HUDEP-2 (cell line): Measurements from ENCODE around the gene ERAL1.
"Not testable (repeated sequence)": the region's sequence is repeated elsewhere in the genome, so short reads cannot be mapped to it uniquely, and the experiment has no call there.

Experiments
- DNase-seq, 76 experiments: peaks; one replicate each; lab custom pipeline; 2025; ENCODE audit not compliant: unreplicated experiment in 76 of 76; lab: John Stamatoyannopoulos, UW

Gene ERAL1

DNA sequence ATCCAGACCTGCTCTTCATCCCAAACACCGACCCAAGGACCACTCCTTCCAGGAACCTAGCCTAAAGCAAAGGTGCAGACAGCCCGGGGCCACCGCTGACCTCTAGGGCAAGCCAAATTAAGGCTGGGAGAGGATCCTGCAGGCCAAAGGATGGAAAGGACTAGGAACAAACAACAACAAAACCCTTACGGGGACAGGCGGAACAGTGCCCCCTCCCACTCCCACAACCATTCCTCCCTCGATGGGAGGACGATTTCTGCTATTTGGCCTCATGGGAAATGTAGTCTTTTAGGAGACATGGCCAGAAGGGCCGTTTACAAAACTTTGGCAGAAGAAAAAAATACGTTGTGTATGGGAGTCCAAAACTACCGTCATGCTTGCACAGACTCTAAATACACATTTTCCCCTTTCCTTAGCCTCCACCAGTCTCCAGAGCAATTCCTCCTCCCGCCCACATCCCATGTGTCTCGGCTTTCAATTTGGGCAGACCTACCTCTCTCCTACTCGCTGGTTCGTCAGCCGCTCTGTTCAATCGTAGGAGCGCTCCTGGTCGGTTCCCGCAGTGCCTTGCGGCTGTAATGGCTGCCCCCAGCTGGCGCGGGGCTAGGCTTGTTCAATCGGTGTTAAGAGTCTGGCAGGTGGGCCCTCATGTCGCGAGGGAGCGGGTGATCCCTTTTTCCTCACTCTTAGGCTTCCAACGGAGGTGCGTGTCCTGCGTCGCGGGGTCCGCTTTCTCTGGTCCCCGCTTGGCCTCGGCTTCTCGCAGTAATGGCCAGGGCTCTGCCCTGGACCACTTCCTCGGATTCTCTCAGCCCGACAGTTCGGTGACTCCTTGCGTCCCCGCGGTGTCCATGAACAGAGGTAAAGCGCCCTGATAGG lies at the start of gene ERAL1:
Gene ERAL1, plus strand, starts transcription at position 560 of the 879 bp plus-strand sequence. Its CDS starts 19 bp downstream, at position 579.
- DNase-seq: peak in 73 of 76 experiments; percentile 33 to 85 (median 72)

- no peak for DNase-seq
Observed at GRCh38 chr17:28807925-28808634, 46.7 kb upstream of the ERAL1 start.

DNA sequence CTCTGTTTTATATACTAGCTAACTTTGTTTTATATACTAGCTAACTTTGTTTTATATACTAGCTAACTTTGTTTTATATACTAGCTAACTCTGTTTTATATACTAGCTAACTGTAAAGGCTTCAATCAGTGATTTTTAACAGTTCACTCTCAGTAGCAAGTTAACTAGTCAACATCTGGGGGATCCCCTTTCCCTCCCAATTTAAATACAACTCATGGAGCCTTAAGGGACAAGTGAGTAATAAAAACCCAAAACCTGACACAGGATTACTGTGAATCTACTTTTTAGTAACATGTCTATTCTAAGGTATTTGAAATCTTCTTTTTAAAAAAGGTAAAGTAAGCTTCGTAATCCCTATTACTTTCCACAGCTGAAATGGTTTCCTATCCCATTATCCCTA lies 44.4 kb upstream of the ERAL1 start:
- DNase-seq: no peak

DNA sequence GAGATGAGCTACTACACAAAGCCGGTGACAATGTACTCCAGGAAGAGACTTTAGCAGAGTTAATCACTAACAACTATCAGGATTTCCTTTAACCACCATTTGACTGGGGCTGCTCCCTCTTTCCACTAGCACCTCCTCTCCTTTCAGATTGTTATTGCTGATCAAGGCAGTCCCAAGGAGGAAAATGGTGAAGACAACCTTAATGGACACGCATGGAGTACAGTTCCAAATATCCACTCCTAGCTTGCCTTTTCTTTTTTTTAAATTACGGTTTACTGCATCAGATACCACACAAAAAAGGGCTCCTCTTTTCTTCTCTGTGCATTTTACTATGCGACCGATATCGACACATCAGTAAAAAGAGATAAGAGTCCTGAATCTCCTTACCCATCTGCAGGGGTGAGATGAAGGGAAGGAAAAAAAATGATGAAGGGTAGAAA lies 43.1 kb upstream of the ERAL1 start:
- peak in 5 of 76 experiments; percentile 6 to 36 (median 15) for DNase-seq

- DNase-seq: peak; percentile 28 to 97 (median 93)
Observed at GRCh38 chr17:28812091-28812747, 42.6 kb upstream of the ERAL1 start.

DNA sequence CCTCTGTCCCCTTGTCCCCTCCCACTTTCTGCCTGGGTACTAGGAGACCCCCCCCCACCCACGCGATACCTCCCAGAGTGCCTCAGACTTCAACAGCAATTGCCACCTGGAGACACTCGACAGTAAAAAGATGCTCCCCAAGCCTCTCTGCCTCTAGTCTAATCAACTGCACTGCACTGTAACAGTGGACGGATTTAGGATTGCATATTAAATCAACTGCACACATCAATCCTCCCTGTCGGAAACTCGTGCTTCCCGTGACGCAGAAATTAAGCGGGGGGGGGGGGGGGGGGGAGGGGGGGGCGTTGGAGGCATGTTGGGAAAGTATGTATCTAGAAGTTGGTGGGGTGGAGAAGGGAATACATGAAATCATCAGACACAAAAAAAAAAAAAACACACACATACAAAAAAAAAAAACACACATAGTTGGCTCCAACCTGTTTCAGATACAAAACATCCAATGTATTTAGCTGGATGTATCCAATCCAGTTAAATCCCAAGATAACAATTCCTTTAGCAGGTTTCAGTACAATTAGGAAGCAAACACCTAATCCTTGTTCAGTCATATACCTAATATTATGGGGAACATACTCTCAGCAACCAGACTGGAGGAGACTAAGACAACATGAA lies 42.0 kb upstream of the ERAL1 start:
- peak in 8 of 76 experiments; percentile 17 to 45 (median 34) for DNase-seq

GRCh38 chr17:28816540-28816939 lies 38.3 kb upstream of the ERAL1 start:
- DNase-seq: no peak

GRCh38 chr17:28818819-28819221 lies 36.0 kb upstream of the ERAL1 start:
- no peak for DNase-seq

- DNase-seq: no peak
Observed at GRCh38 chr17:28819582-28819981, 35.2 kb upstream of the ERAL1 start.

DNA sequence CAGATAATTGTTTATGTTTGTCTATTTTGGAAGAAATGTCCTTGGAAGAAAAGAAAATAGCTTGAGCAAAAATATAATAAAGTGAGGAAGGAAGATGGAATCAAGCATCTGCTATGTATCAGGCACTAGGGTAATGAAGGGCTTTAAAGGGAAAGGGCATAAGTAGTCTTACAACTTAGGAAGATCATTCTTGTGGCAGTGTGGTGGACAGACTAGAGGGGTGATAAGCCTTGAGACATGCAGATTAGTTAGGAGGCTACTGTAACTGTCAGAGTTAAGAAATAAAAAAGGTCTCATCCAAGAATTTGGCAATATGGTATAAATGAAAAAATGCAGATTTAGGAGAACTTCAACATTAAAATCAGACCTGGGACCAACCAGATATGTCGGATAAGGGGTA lies 27.1 kb upstream of the ERAL1 start:
- DNase-seq: peak in 1 of 76 experiments; percentile 14

DNA sequence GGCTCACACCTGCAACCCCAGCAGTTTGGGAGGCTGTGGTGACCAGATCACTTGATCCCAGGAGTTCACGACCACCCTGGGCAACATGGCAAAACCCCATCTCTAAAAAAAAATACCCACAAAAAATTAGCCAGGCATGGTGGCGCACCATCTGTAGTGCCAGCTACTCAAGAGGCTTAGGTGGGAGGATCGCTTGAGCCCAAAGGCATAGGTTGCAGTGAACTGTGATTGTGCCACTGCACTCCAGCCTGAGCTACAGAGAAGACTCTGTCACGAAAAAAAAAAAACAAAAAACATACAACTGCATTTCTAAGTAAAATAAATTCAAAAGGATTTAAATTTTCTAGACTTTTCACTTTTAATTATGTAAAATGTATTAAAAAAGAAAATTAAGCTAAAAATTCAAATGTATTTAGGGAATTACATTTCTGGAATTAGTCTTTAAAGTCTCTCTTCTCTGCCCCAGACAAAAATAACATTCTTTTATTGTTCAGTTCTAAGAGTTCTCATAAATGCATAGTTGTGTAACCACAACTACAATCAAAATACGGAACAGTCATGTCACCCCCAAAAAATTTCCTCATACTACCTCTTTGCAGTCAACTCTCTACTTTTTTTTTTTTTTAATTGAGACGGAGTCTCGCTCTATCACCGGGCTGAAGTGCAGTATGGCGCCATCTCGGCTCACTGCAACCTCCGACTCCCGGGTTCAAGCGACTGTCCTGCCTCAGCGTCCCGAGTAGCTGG lies 26.3 kb upstream of the ERAL1 start:
- DNase-seq: no peak

- no peak for DNase-seq
Observed at GRCh38 chr17:28834420-28834819, 20.4 kb upstream of the ERAL1 start.

- not testable (repeated sequence) for DNase-seq
Observed at GRCh38 chr17:28836541-28836940, 18.3 kb upstream of the ERAL1 start.

GRCh38 chr17:28839221-28839620 lies 15.6 kb upstream of the ERAL1 start:
- no peak for DNase-seq

- DNase-seq: peak in 1 of 76 experiments; percentile 29
Observed at GRCh38 chr17:28841901-28842281, 12.9 kb upstream of the ERAL1 start.

DNA sequence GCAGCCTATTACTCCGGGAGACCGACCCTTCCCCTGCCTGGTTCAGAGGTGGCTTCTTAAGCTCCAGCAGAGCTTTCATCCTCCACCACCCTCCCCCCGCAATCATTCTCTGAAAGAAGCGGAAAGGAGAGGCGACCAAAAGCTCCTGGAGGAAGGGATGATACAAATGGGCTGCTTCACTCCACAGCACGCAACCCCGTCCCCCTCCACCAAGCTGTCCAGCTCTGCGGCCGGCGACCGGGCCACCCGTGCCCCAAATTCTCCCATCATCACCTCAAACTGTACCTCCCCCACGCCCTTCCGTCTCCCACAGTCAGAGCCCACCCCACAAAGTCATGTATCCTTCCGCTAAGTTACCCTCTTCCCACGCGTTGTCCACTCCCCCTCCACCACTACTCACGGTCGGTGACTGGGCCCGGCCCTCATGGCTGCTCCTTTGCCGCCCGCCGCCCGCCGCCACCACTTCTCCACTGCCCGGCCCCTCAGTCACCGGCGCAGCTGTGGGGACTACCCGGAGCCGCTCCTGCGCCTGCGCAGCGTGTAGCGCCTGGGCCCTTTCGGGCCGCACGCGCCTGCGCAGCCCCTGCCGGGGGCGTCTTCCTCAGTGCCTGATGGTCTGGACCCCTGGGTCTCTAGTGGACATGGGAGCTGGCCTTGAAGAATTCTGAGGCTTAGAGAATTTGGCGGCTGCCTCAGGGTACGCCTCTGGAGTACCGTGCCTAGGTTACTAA lies 12.4 kb upstream of the ERAL1 start, which contains the start of gene FAM222B:
Gene FAM222B, minus strand, starts transcription at position 509 of the 731 bp plus-strand sequence. CDS start 76,123 bp downstream, outside the sequence.
- DNase-seq: peak in 73 of 76 experiments; percentile 21 to 86 (median 70)

GRCh38 chr17:28843816-28844148 lies 11.0 kb upstream of the ERAL1 start:
- no peak for DNase-seq

GRCh38 chr17:28846231-28846630 lies 8.6 kb upstream of the ERAL1 start:
- DNase-seq: no peak

DNA sequence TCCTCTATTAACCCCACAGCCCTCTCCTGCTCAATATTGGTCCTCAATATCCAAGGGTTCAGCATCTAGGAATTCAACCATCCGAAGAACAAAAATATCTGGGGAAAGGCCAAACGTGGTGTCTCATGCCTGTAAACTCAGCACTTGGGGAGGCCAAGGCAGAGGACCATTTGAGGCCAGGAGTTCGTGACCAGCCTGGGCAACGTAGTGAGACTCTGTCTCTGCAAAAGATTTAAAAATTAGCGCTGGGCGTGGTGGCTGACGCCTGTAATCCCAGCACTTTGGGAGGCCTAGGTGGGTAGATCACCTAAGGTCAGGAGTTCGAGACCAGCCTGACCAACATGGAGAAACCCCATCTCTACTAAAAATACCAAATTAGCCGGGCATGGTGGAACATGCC lies 8.1 kb upstream of the ERAL1 start:
- DNase-seq: not testable (repeated sequence)
